IPS DF 19.7 (cell line): ENCODE measurements around the gene PTPN1.

Source experiments
- DNase-seq: peaks from one replicate; pipeline ENCODE4 v3.0.0-alpha.2; 2013; ENCODE audit warnings: low read depth, low spot score

The PTPN1 gene

DNA sequence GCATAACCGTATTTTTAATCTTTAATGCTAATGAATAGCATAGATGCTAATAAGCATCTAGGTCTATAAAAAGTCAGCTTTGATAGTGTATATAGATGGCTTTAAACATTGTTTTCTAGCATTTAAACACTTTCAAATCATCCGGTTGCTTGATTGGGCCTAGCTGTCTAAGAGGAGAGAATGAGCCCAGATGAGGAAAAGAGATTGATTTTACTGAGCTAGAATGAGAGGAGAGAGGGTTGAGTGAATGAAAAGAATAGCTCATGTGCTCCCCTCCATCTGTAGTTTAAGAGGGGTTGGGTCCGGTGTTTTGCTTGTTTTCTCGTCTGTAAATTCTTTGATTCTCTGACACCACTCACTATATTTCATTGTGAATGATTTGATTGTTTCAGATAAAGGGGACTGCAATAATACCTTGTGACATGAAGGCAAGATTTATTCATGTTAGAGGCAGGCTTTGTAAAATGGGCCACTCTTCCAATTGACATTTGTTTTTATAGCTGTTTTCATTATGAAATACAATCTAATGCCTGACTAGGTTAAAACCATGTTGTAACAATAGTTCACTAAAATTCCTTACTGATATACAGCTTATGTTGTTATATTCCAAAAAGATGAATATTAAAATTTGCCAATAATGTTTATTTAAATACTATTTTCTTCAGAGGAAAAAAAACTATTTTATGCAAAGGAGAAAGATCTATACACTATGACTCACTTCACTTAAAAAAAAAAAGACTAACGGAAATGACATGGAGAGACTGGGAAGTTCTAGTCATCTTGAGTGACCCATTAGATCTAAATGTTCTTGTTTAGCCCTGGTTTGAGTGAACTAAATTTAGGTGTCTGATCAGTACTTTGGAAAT lies 3.2 kb downstream of the PTPN1 start:
- no peak for DNase-seq

DNA sequence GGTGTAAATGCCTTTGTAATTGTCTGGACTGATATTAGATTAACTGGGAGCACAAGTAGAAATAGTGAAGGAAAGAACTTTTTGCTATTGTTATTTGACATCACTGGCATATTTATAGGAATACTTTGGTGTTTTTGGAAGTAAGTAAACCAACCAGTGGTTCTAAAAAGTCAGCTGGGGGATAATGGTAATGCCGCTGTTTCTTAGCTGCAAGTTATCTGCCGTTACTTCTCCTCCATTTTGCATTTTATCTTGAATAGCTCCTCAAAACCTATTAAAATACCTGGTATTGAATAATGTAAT lies 3.8 kb downstream of the PTPN1 start:
- no peak for DNase-seq

DNA sequence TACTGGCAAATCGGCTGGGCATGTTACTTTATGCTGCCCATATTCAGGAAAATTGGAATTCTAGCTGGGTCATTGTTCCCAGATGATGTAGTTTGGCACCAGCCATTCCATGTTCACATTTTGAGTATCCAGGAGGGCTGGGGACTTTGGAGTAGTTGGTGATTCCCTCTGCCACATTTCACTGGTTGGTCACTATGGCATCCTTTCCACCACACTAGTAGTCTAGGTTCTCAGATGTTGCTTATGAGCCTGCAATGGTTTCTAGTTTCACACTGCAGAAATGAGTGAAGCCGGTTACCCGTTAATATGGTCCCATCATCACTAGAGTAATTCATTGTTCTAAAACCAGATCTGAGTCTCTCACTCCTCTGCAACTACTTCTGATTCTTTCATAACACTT lies 4.6 kb downstream of the PTPN1 start:
- DNase-seq, result no peak

DNA sequence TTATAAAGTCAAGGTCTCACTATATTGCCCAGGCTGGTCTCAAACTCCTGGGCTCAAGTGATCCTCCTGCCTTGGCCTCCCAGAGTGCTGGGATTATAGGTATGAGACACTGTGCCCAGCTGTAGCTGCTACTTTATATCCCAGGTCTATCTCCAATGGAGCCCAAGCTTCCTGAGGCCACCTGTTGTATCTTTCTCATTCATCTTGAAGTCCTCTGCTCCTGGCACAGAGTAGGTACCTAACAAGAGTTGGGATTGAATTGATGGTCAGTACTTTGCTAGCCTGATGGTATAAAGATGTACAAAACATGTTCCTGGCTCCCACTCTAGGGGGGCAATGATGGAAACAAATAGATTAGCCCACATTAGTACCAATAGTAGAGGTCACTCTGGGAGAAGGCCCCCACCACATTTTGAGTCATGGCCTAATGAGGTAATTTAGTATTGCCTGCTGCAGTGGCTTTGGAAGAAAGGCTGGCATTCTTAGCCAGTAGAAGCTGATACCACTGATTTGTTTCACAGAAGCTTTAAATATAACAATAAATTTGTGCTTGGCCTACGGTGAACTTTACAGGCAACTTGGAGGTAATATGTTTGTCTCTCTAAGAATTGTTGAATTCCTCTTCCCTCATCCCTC lies 5.4 kb downstream of the PTPN1 start:
- DNase-seq, result no peak

DNA sequence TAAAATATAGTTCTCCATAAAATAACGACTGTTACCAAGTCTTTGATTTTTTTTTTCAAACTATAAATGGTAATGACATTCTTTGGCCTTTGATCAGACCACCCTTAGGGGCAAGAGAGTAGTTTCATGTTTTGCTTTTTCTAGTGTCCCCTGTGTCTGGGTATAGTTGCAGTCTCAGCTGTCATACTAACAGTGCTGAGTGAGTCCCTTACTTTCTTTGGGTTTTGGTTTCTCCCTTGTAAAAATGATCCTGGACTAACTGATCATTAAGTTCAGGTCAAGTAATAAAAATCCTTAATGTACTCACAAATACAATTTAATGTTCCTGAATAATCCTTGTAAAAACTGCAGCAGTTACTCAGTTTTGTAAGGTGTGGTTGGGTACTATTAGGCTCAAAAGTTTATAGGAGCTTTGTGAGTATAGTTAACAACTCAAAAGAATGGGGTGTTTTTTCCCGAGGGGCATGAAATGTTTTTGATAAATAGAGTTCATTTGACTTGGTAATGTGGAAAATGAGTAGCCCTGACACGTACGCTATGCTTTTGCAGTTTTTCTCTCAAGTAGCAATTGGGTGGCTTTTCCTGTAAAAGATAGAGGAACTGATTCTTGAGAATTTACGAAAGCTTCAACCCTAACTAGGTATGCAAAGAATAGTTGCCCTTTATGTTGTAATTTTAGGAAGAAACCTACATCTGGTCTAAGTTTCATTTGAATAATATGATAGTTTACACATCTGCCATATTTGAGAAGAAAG lies 6.2 kb downstream of the PTPN1 start:
- DNase-seq, result no peak

DNA sequence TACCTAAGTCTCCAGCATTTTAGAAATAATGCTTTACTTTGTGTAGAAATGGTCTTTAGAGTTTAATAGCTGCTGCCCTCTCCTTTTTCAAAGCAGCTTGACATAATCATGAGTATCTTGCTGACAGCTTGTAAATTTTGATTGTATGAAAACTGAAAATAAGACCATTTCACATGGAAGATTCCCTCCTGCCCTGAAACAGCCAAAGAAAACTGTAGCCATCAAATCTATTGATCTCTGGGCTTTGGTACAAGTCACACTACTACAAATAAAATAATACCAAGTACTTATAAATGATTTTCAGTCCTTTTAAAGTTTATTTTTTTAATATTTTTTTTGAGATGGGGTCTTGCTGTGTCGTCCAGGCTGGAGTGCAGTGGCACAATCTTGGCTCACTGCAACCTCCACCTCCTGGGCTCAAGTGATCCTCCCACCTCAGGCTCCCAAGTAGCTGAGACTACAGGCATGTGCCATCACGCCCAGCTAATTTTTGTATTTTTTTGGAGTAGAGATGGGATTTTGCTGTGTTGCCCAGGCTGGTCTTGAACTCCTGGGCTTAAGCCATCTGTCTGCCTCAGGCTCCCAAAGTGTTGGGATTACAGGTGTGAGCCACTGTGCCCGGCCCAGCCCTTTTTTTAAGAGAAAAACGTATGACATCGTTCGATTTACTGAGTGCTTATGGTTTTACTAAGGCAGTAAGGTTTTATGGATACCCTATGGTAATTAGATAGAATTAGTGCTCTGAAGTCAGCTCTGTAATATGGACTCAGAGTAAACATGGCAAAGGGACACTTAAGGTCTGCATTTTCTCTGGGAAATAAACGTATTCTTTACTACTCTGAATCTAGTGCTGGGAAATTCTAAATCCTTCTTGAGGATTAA lies 7.0 kb downstream of the PTPN1 start:
- DNase-seq, result no peak

DNA sequence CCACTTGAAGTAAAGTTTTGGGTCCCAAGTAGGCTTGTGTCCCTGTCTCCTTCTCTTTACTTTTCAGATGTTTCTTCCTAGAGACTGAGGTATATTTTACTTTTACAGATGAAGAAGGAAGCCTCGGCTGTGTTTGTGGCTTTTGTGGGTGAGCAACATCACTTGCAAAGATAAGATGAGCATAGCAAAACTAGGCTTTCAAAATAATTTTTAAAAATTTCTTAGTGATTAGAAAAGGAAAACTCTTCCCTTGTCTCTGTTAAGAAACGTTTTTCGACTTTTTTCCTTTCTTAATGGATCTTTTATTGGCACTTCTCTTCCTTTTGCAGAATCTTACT lies 7.6 kb downstream of the PTPN1 start:
- no peak for DNase-seq

DNA sequence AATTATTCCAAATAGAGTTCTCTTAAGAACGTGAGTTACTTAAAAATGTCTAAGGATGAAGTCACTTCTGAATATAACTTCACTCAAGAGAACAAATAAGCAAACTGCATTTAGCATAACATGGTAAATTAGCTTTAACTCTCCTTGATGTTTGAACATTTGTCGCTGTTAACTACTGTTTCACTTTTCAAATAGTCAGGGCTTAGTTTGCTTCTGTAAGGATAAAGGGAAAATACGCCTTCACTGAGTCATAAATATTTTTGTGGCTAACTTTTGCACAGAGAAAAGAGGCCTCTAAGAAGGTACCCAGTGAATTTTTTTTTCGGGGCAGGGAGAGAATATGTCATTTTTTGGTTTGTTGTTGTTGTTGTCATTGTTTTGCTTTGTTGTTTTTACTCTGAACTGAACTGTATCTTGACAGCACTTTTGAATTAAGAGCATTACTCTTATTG lies 8.1 kb downstream of the PTPN1 start:
- DNase-seq, result no peak

DNA sequence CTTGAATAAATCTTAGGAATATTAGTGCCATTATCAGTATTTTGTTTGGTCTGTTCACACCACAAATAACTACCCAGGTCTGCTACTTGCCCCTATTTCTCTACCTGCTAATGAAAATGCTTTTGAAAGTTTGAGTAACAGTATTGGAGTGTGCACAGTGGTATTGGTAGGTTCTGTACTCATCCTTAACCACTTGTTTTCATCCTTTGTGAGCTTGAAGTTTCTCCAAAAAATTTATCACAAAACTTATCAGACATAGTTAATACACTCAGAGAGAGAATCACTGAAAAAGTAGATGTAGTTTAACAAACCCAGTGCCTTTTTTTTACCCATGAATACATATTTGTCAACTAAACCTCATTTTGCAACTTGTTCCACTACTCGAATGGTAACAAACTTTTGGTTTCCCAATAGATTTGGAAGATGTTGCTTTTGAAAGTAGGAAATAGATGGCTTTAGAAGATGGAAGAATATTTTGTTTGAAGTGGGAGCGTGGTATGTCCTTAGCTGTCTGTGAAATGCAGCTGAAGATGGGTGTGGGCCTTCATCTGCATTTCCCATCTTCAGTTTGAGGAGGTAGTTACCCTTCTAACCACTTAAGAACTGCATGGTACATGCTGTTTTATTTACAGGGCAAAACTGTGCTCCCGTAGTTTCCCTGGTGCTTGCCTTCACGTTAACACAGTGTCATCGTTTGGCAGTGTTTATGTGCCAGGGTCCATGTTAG lies 9.0 kb downstream of the PTPN1 start:
- DNase-seq, result no peak

DNA sequence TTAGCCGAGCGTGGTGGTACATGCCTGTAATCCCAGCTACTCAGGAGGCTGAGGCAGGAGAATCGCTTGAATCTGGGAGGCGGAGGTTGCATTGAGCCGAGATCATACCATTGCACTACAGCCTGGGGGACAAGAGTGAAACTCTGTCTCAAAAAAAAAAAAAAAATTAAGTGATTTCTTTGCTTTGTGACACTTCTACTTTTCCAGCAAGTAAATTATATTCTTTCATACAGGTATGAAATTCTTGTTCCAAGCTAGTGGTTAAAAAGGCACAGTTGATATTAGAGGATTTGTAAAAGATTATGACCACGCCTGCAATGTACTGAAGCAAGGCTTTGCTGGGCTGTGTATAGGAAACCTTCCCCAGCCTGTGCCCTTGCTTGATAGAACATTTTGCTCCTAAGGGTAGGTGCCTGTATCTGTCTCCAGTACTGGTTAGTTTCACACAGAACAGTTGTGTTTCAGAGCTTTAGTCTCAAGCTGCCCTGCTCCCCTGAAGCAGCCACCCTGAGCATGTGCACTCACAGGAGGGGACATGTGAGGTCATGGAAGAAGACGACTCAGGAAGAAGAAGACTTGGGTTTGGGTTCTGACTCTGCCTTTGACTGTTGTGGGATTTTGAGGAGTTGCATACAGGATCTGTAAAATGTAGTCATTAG lies 10.2 kb downstream of the PTPN1 start:
- DNase-seq, result no peak

DNA sequence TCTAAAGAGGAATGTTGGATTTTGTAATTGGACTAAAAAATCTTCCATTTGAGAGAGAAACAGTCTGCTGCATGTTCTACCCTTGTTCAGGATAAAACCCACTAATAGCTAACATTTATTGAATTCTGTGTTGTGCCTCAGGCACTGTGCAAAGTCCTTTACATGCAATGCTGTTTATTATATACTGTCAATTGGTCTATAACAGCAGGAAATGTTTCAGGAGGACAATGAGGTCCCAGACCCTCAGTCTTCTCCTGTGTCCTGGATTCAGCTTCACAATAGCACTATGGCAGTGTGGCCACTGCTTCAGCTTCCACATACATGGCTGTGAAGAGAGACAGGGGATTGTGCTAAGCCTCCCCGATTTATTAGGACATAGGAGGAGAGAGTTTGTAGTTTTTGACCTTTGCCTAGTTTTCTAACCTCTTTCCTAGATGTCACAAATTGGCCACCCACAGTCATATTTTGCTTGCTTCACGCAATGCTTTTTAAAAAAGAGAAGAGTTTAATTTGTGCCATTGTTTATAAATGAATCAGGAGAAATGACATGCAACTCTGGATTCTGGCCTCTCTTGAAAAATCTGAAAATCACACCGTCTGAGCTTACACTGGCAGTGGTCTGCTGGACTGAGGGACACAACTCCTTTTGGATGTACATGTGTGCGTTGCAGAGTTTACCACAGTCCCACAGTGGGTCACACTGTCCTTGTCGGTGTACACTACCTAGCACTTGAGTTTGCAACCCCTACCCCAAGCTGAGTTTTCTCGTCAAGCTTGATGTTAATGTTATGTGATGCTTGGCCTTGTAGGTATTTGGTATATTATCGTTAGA lies 11.3 kb downstream of the PTPN1 start:
- DNase-seq, result no peak

DNA sequence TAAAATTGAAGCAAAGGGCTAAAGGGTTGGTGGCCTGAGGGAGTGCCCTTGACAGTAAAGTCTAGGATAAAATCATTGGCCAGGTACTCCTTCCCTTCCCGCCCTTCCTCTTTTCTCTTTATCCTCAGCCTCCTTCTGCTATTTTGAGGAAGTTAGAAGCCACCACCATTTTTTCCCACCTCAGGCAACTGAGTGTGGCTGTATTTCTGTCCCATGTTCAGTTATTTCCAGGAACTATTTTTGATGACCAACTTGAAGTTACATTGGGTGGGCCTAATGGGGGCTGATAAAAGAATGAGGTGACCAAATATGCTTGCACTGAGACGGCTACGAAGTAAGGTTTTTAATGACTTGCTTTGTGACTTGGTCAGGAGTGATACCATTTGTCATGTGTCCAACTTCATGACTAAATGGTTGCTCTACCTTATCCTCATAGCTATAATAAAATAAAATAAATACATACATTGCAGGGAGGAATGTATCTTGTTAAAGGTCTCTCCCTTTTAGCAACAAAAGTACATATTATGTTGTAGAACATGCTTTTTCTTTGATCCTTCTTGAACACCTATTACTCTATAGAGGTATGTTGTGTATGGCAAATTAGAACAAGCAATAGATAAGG lies 12.0 kb downstream of the PTPN1 start:
- DNase-seq, result no peak

DNA sequence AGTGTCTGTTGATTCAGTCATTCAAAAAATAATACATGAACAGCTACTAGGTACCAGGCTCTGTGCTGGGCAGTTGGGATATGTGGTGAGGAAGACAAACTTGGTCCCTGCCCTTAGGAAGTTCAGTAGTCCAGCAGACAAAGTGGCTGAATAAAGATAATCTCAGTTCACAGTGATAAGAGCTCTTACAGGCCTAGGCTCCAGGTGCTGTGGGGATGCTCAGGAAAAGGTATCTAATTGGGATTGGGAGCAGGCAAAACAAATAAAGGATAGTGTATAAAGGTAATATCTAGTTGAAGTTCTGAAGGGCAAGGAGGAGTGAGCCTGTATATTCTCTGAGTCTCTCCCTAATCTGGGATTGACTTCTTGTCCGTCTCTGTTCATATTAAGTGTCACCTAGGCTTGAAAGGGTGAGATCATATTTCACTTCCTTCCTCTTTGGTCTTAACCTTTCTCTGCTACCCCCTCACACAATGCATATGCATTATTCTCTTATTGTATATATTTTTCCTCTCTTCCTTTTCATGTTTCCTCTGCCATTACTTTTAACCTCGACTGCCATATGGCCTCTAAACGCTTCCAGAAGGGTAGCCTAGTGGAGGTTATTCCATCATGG lies 13.5 kb downstream of the PTPN1 start:
- DNase-seq, result no peak

DNA sequence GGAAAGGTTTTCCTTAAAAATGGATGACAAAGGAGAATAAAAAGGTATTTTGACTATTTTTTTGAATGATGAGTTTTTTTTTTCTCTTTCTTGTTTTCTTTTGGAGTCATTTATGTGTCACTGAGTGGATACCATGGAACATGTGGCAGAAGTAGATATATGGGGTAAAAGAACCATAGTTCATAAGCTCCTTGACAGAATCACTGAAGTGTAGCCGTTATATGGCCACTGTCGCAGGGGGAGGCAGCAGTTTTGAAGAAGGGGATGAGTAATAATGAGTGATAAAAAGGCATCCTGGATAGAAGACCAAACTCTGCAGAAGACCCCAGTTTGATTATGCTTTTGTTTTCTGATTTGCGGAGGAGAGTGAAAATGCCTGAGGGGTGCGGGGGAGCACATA lies 15.5 kb downstream of the PTPN1 start:
- no peak for DNase-seq

DNA sequence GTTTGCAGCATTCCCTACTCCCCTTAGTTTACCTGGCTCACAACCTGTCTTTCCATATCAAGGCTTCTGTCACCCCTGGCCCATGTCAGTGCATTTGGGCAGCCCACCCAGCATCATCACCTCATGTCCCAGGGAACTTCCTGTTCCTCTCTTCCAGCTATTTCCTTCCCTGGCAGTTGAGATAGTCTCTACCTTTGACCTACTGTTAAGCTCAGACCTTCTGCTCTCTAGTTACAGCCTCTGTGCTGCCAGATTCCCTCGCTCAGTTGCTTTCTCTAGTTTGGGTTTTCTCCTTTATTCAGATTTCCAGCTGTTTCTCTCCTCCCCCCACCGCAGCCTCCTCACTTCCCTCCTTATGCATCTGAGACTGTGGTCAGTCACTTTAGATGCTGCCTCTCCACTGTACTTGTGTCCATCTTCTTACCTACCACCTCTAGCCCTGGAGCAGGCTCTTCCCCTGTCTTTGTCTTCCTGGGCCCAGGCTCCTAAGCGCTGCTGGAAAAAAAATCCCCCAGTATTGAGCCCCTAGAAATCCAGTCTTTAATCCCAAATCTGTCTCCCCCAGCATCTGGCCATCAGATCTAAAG lies 16.3 kb downstream of the PTPN1 start:
- DNase-seq, result no peak

DNA sequence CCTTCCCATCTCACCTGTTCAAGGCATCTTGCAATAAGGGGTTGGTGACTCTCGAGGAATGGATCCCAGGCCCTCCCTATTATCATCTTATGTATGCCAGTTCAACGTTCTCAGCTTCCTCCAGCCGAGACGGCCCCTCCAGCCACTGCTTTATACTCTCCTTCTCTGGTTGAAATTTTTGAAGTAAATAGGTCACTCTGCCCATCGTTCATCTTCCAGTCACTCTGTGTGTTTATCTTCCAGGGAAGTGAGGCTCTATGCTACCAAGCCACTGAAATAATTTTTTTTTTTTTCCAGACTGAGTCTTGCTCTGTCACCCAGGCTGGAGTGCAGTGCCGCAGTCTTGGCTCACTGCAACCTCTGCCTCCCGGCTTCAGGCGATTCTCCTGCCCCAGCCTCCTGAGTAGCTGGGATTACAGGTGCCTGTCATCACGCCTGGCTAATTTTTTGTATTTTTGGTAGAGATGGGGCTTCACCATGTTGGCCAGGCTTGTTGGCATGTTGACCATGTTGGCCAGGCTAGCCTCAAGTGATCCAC lies 17.0 kb downstream of the PTPN1 start:
- DNase-seq, result no peak

DNA sequence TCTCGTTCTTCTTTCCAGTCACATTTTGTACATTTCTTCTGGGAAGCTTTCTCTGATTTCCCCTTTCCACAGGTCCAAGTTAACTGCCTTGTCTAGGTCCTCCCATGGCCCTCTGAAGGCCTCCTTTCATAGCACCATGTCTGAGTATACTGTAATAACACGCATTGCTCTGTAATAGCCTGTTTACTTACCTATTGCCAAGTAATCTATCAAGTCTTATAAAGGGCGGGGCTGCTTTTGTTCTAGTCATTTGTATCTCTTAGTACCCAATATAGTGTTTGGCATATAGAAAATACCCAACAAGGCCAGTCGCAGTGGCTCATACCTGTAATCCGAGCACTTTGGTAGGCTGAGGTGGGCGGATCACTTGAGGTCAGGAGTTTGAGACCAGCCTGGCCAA lies 17.9 kb downstream of the PTPN1 start:
- no peak for DNase-seq

DNA sequence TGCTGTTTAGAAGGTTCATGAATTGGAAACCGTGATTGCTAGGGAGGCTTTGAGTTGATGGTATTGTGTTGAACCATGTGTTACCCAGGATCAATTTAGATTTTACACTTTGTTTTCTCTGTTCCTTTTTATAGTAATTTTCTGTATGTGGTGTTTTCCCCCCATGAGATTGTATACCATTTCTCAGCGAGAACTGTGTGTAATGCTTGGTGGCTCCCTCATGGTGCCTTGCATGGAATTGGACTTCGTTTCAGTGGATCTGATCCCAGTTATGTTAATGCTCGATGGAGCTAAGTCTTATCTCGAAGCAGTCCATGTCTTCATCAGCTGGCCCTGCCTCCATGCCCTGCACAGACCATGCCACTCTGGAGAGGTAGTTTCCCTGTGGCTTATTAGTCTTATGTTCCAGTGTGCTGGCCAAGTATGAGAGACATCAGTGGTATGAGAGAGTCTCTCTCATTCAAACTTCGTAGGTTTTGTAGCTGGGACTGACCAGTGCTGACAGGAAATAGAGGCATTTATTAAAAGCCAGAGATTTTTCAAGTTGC lies 18.7 kb downstream of the PTPN1 start:
- no peak for DNase-seq
